Hepatocyte (in vitro differentiated cells): ENCODE measurements around the gene SHF.

ENCODE experiments used
- EZH2 ChIP-seq: fragments of 200-600 bp; sonication (generic); IDR thresholded peaks from 2 replicates; pipeline ENCODE4 v1.6.1; 2016; ENCODE audit warnings: antibody characterized with exemption, mild to moderate bottlenecking, borderline replicate concordance
- EZH2phosphoT487 ChIP-seq: fragments of 200-600 bp; sonication (generic); IDR thresholded peaks from one replicate; pipeline ENCODE4 v1.6.1; 2018; ENCODE audit warnings: antibody characterized with exemption, mild to moderate bottlenecking, low read depth, moderate library complexity; ENCODE audit not compliant: unreplicated experiment, severe bottlenecking
- TF ChIP-seq, protein P1 (sequence below): fragments of 200-600 bp; sonication (generic); IDR thresholded peaks from 2 replicates; pipeline ENCODE4 v1.5.1; 2016; ENCODE audit warnings: antibody characterized with exemption, mild to moderate bottlenecking; ENCODE audit not compliant: poor library complexity

- TF ChIP-seq, protein P1, sequence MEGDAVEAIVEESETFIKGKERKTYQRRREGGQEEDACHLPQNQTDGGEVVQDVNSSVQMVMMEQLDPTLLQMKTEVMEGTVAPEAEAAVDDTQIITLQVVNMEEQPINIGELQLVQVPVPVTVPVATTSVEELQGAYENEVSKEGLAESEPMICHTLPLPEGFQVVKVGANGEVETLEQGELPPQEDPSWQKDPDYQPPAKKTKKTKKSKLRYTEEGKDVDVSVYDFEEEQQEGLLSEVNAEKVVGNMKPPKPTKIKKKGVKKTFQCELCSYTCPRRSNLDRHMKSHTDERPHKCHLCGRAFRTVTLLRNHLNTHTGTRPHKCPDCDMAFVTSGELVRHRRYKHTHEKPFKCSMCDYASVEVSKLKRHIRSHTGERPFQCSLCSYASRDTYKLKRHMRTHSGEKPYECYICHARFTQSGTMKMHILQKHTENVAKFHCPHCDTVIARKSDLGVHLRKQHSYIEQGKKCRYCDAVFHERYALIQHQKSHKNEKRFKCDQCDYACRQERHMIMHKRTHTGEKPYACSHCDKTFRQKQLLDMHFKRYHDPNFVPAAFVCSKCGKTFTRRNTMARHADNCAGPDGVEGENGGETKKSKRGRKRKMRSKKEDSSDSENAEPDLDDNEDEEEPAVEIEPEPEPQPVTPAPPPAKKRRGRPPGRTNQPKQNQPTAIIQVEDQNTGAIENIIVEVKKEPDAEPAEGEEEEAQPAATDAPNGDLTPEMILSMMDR = no peak
- TF ChIP-seq EZH2 (no peak), EZH2phosphoT487 (no peak)
Measured at GRCh38 chr15:45230245-45230965, 42.6 kb upstream of the SHF start.
